GM12878 (cell line): ENCODE results near the gene PXMP4. TPM values are rescaled to one million over a fixed set of nuclear protein-coding genes. Genes with fewer than 3 reads are reported as not detected.
A peak's percentile ranks its signal among the peaks of the same experiment; 100 is the strongest.

Source experiments
- ATAC-seq: fragments of 200-7000 bp; cut with Tn5 transposase; 3 replicates; pipeline ENCODE4 v1.9.1; 2020; ENCODE audit warnings: mild to moderate bottlenecking, moderate library complexity
- BruUV-seq: library from RNA; stranded (reverse); fragments of 400-500 nt; replicated peaks from 2 replicates; lab custom pipeline; 2021; lab: Mats Ljungman, UMichigan
- CTCF ChIA-PET: fragments of 300-600 bp; sonication (Branson Sonifier 250); formaldehyde crosslinking; extraction: SDS; loops from one replicate; lab custom pipeline; 2021; ENCODE audit warnings: inconsistent platforms; lab: Yijun Ruan, JAX
- POLR2A ChIA-PET: fragments of 350-600 bp; formaldehyde crosslinking; extraction: SDS; loops from one replicate; lab custom pipeline; 2021; ENCODE audit warnings: inconsistent platforms; lab: Charles Lee
- RAD21 ChIA-PET: fragments of 300-600 bp; sonication (Branson Sonifier 250); formaldehyde crosslinking; loops from one replicate; lab custom pipeline; 2023; ENCODE audit warnings: antibody characterized with exemption; ENCODE audit not compliant: unreplicated experiment; lab: Charles Lee
- SMC1A ChIA-PET: fragments of 300-600 bp; sonication (Branson Sonifier 250); formaldehyde crosslinking; loops from one replicate; lab custom pipeline; 2023; ENCODE audit not compliant: unreplicated experiment, uncharacterized antibody; lab: Charles Lee
- DNase-seq: peaks from one replicate; pipeline ENCODE4 v3.0.0-alpha.2; 2011; ENCODE audit warnings: low read depth, low spot score
- FAIRE-seq: peaks from 3 replicates; lab custom pipeline; 2011; peaks lifted over from hg19 to GRCh38; lab: Jason Lieb, UNC
- H2AFZ ChIP-seq: 2 replicates; pipeline ENCODE4 v1.6.0; 2011; ENCODE audit warnings: low read depth, low read length, control low read depth; ENCODE audit not compliant: control insufficient read depth
- H3K27ac ChIP-seq: 2 replicates; pipeline ENCODE4 v1.5.1; 2011; ENCODE audit warnings: control low read depth; ENCODE audit not compliant: control insufficient read depth, insufficient read depth
- H3K27me3 ChIP-seq, 2 experiments: replicated peaks in 1 of 2; 2 replicates each; pipeline versions ENCODE4 v1.6.0 to v1.6.1; 2011; ENCODE audit warnings: low read length in 1 of 2; ENCODE audit not compliant: control insufficient read depth in 2 of 2, insufficient read depth in 2 of 2
- H3K36me3 ChIP-seq, 2 experiments: 2 replicates each; pipeline ENCODE4 v1.5.1; 2011; ENCODE audit warnings: low read length in 1 of 2; ENCODE audit not compliant: control insufficient read depth in 2 of 2, insufficient read depth in 2 of 2
- H3K4me1 ChIP-seq: 2 replicates; pipeline ENCODE4 v1.6.1; 2011; ENCODE audit warnings: mild to moderate bottlenecking, low read length, moderate library complexity, mixed read lengths; ENCODE audit not compliant: control insufficient read depth, insufficient read depth
- H3K4me2 ChIP-seq: 2 replicates; pipeline ENCODE4 v1.6.0; 2011; ENCODE audit warnings: control low read depth; ENCODE audit not compliant: control insufficient read depth, insufficient read depth
- H3K4me3 ChIP-seq: fragments of 200-600 bp; sonication (generic); 2 replicates; pipeline ENCODE4 v1.5.1; 2016
- H3K79me2 ChIP-seq: 2 replicates; pipeline ENCODE4 v1.6.0; 2011; ENCODE audit warnings: low read length; ENCODE audit not compliant: control insufficient read depth, insufficient read depth
- H3K9ac ChIP-seq: 2 replicates; pipeline ENCODE4 v1.8.0; 2011; ENCODE audit warnings: low read length, control low read depth, mixed read lengths; ENCODE audit not compliant: control insufficient read depth, insufficient read depth
- H3K9me3 ChIP-seq: replicated peaks from 3 replicates; pipeline ENCODE4 v1.5.1; 2011; ENCODE audit warnings: mild to moderate bottlenecking, low read length; ENCODE audit not compliant: control insufficient read depth, insufficient read depth
- H4K20me1 ChIP-seq: 2 replicates; pipeline ENCODE4 v1.6.0; 2011; ENCODE audit not compliant: control insufficient read depth, insufficient read depth
- IKZF2 ChIP-seq, 2 experiments: fragments of 450-650 bp; IDR thresholded peaks; 2 replicates each; pipeline ENCODE4 v1.6.1; 2017; ENCODE audit warnings: mild to moderate bottlenecking in 2 of 2, moderate library complexity in 2 of 2
- IRF5 ChIP-seq: fragments of 450-650 bp; IDR thresholded peaks from 2 replicates; pipeline ENCODE4 v1.6.1; 2017; ENCODE audit warnings: borderline replicate concordance
- PKNOX1 ChIP-seq: fragments of 450-650 bp; IDR thresholded peaks from 2 replicates; pipeline ENCODE4 v1.6.1; 2016; ENCODE audit warnings: mild to moderate bottlenecking
- WGBS: methylation state at CpG from one replicate; pipeline ENCODE4 v1.1.6; 2016; ENCODE audit warnings: low lambda C conversion rate; ENCODE audit not compliant: insufficient replicate concordance, insufficient coverage; ENCODE audit errors: missing lambda C conversion rate; 5-methylcytosine and 5-hydroxymethylcytosine counted together
- in situ Hi-C: fragments of 300-500 bp; cut with MboI; formaldehyde crosslinking; loops from 9 replicates; pipeline ENCODE4 v1.14.3; 2018; ENCODE audit warnings: mixed read lengths
- intact Hi-C: fragments of 100-400 bp; cut with micrococcal nuclease; formaldehyde crosslinking; loops from one replicate; pipeline ENCODE4 v1.14.2; 2022; ENCODE audit not compliant: unreplicated experiment
- polyA plus RNA-seq, 11 experiments: library from polyadenylated mRNA; depleted of rRNA in 4 of 11; unstranded in 6 of 11; stranded (reverse) in 5 of 11; fragments of >200 nt; fragmentation: Nextera tagmentation in 4 of 11; fragmentation: Illumina TruSeq in 1 of 11; extraction: Ambion mirVana in 4 of 11; extraction: Trizol in 1 of 11; gene quantifications; 1 replicate in 1 of 11; 2 replicates in 10 of 11; pipeline versions ENCODE4 v1.2.1 to v1.2.3, GENCODE V29; 2011 to 2016; ENCODE audit warnings: inconsistent platforms in 2 of 11, missing spikeins in 2 of 11, low read depth in 1 of 11
- total RNA-seq, 4 experiments: library from RNA; depleted of rRNA in 3 of 4; stranded (reverse); fragments of >200 nt in 3 of 4; fragmentation: Illumina TruSeq in 1 of 4; extraction: Trizol in 1 of 4; gene quantifications; 2 replicates each; pipeline versions ENCODE4 v1.2.1 to v1.2.3, GENCODE V29; 2013 to 2021

PXMP4 gene
- total and polyA plus RNA-seq, 10 of the 15 experiments (the other 5 are each of a cell fraction or from before 2014, with no cell fraction given): 3.6 to 19.2 (median 8.6) TPM

- TF ChIP-seq IRF5 (no peak), IKZF2 (IDR thresholded peaks at IDR 0.05) (0 out of 4 replicates have a peak, but pooled peaks of 1 of the 2 experiments have one; percentile 12), PKNOX1 (0 out of 2 replicates have a peak, but pooled peaks have one; percentile 21)
- peak overlapping the region; percentile 88 for H3K27ac ChIP-seq
- peaks cover 44% of the 10 kb centered on the region for H3K4me1 ChIP-seq
- 17% methylated on average over 10 of the region's 10 CpGs for WGBS
- intact Hi-C loops (loop anchor here (5.0 to 10.0 kb wide), 2 partner anchors 93 to 310 kb away; partner anchors contain the start of gene RALY), in situ Hi-C loops (no loop called here)
- ChIA-PET RAD21 (interaction anchor here (0.6 to 1.4 kb wide), 4 partner anchors 16 to 98 kb away, joined by 3 to 7 read pairs (median 3); partner anchors contain the start of gene ACTL10), POLR2A (interaction anchor here (0.9 to 1.7 kb wide), 8 partner anchors 12 to 195 kb away, joined by 3 to 7 read pairs (median 4); partner anchors contain the start of genes ACTL10, CBFA2T2 and ZNF341), SMC1A (interaction anchor here (0.5 to 1.2 kb wide), 4 partner anchors 18 to 91 kb away, joined by 3 to 5 read pairs (median 3); partner anchors contain the start of genes ACTL10 and PXMP4), CTCF (interaction anchor here (0.7 to 5.6 kb wide), 4 partner anchors 18 to 240 kb away, joined by 3 to 38 read pairs (median 4); partner anchors contain the start of gene ACTL10)
- peaks cover 0 to 3% of the 10 kb centered on the region in 2 experiments; a peak in 1 of 4 replicates for H3K36me3 ChIP-seq
- H3K9me3 ChIP-seq: no peaks in the 10 kb centered on the region
- no peaks in the 10 kb centered on the region for H3K27me3 ChIP-seq
- peak overlapping the region; percentile 88 for H3K9ac ChIP-seq
- BruUV-seq: TSS peak; percentile 71
- H2AFZ ChIP-seq: peak overlapping the region; percentile 61
- ATAC-seq: no peak
- no peak for DNase-seq
- H4K20me1 ChIP-seq: no peaks in the 10 kb centered on the region
- H3K4me2 ChIP-seq: peak overlapping the region; percentile 90
- H3K4me3 ChIP-seq: peak overlapping the region; percentile 79
- no peak for FAIRE-seq
- peaks cover 48% of the 10 kb centered on the region for H3K79me2 ChIP-seq
Observed at GRCh38 chr20:33684533-33685327, 35.4 kb downstream of the PXMP4 start.
